CD4-positive, CD25-positive, alpha-beta regulatory T cell (primary cell): ENCODE data around the gene EXOC4. TPM values are rescaled to one million over a fixed set of nuclear protein-coding genes. Genes with fewer than 3 reads are reported as not detected.

Experiments used
- ATAC-seq, 2 donors: fragments of 150-1000 bp; cut with Tn5 transposase; one replicate each; pipeline ENCODE4 v1.10.0; 2021; ENCODE audit warnings: low read depth in 2 of 2, moderate number of reproducible peaks in 2 of 2, moderate library complexity in 1 of 2
- DNase-seq, 3 donors: peaks; one replicate each; pipeline versions ENCODE4 v3.0.0 to v3.0.0-alpha.2; 2012 to 2022; ENCODE audit warnings: mixed read lengths in 1 of 3
- H3K27ac ChIP-seq: one replicate; pipeline ENCODE4 v1.7.0; 2013; ENCODE audit warnings: mild to moderate bottlenecking, low read length; ENCODE audit not compliant: insufficient read depth, poor library complexity, severe bottlenecking
- H3K27me3 ChIP-seq: one replicate; pipeline ENCODE4 v1.7.0; 2013; ENCODE audit warnings: low read length; ENCODE audit not compliant: control insufficient read depth, insufficient read depth
- H3K36me3 ChIP-seq: one replicate; pipeline ENCODE4 v1.7.0; 2013; ENCODE audit warnings: mild to moderate bottlenecking, low read length, moderate library complexity; ENCODE audit not compliant: control insufficient read depth, insufficient read depth
- H3K4me1 ChIP-seq: 2 replicates; pipeline ENCODE4 v1.7.0; 2013; ENCODE audit warnings: mild to moderate bottlenecking, low read length; ENCODE audit not compliant: insufficient read depth, control insufficient read depth, poor library complexity, severe bottlenecking
- H3K4me3 ChIP-seq: one replicate; pipeline ENCODE4 v1.7.0; 2013; ENCODE audit warnings: low read depth, mild to moderate bottlenecking, low read length, moderate library complexity
- H3K9me3 ChIP-seq, 2 experiments: 1 replicate in 1 of 2; 2 replicates in 1 of 2; pipeline ENCODE4 v1.7.0; 2013; ENCODE audit warnings: low read length in 2 of 2, mild to moderate bottlenecking in 1 of 2, moderate library complexity in 1 of 2; ENCODE audit not compliant: control insufficient read depth in 2 of 2
- H3K27ac Mint-ChIP-seq, 3 donors: one replicate each; pipeline ENCODE4 v1.8.0; 2020 to 2022; ENCODE audit warnings: mild to moderate bottlenecking in 3 of 3, mixed read lengths in 3 of 3, moderate library complexity in 2 of 3
- H3K27me3 Mint-ChIP-seq: one replicate; pipeline ENCODE4 v1.8.0; 2022; ENCODE audit warnings: mild to moderate bottlenecking, mixed read lengths
- H3K36me3 Mint-ChIP-seq: one replicate; pipeline ENCODE4 v1.8.0; 2020; ENCODE audit warnings: mixed read lengths
- H3K4me1 Mint-ChIP-seq, 4 donors: one replicate each; pipeline ENCODE4 v1.8.0; 2020 to 2022; ENCODE audit warnings: mixed read lengths in 4 of 4, mild to moderate bottlenecking in 1 of 4
- H3K4me3 Mint-ChIP-seq, 4 donors: one replicate each; pipeline ENCODE4 v1.8.0; 2020 to 2022; ENCODE audit warnings: mild to moderate bottlenecking in 4 of 4, mixed read lengths in 4 of 4, moderate library complexity in 3 of 4
- H3K9me3 Mint-ChIP-seq, 7 donors: one replicate each; pipeline ENCODE4 v1.8.0; 2020 to 2022; ENCODE audit warnings: mixed read lengths in 7 of 7, mild to moderate bottlenecking in 3 of 7, moderate library complexity in 2 of 7
- polyA plus RNA-seq, 4 donors: library from polyadenylated mRNA; unstranded; fragments of 300-500 nt; fragmentation: Illumina TruSeq; gene quantifications; one replicate each; pipeline ENCODE4 v1.2.3, GENCODE V29; 2021
- total RNA-seq: library from RNA; stranded (reverse); gene quantifications from one replicate; pipeline ENCODE4 v1.2.3, GENCODE V29; 2022

The EXOC4 gene
- total and polyA plus RNA-seq, 5 donors from 2014 or later, result 39.1 to 118 (median 52.2) TPM

DNA sequence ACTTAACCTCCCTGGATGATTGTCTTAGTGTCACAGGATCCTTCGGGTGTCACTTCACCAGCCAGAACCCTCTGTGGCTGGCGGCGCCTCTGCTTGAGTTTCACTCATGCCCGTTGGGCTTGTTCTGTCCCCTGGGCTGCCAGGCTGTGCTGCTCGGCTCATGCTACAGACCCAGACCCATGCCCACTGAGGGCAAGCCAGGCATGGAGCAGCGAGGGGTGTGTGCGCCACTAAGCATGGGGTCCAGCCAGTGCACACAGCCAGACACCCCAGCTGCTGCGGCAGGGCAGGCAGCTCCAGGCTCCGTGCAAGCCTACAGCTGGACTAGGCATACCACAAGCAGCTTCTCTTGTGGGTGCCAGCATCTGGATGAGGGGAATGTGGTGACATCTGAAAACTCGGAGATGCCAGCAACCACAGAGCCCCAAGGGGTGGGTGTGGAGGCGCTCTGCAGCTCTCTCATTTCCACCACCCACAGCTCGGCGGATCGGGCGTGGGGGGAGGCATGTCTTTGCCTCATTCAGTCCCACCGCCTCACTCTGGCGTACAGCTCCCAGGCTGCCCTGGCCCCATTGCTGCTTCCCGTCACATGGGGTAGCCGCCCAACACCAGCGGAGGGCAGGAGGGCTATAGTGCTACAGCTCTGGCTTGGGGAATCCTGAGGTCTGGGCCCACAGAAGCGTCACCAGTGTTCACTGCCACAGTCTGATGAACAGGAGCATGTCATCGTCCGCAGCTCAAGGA, 604.7 kb downstream of the EXOC4 start:
- Mint-ChIP-seq H3K4me1 (peaks cover 0 to 9% (median 5%) of the 10 kb centered on the region in 4 donors), H3K27ac (no peak overlapping the region), H3K9me3 (no peaks in the 10 kb centered on the region), H3K4me3 (no peak overlapping the region), H3K36me3 (peaks cover 14% of the 10 kb centered on the region), H3K27me3 (no peaks in the 10 kb centered on the region)
- DNase-seq, result no peak
- H3K27ac ChIP-seq, result no peak overlapping the region
- no peaks in the 10 kb centered on the region for H3K36me3 ChIP-seq
- no peaks in the 10 kb centered on the region for H3K27me3 ChIP-seq
- no peaks in the 10 kb centered on the region for H3K9me3 ChIP-seq
- ATAC-seq, result no peak
- H3K4me1 ChIP-seq, result no peaks in the 10 kb centered on the region
- no peak overlapping the region for H3K4me3 ChIP-seq

DNA sequence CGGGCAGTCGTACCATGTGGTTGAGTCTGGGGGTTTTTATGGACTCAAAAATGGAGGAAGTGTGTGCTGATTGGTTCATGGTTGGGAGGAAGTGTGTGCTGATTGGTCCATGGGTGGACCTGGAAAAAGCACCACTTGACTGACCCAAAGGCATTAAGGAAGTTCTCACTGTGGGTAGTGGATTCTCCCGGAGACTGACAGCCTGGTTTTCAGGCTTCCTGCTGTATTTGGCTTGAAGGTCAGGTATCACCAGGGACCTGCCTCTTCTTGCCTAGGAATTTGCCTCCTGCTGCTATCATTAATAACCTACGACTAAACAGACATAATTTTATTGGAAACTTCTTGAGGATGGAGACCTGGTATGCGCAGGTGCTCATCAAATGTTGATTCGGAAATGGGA, 605.4 kb downstream of the EXOC4 start:
- Mint-ChIP-seq H3K9me3 (no peaks in the 10 kb centered on the region), H3K27me3 (no peaks in the 10 kb centered on the region), H3K27ac (no peak overlapping the region), H3K36me3 (peaks cover 14% of the 10 kb centered on the region), H3K4me3 (no peak overlapping the region), H3K4me1 (peaks cover 0 to 8% (median 5%) of the 10 kb centered on the region in 4 donors)
- ATAC-seq (no peak), DNase-seq (no peak)
- H3K4me1 ChIP-seq, result no peaks in the 10 kb centered on the region
- no peaks in the 10 kb centered on the region for H3K9me3 ChIP-seq
- no peak overlapping the region for H3K27ac ChIP-seq
- H3K4me3 ChIP-seq, result no peak overlapping the region
- no peaks in the 10 kb centered on the region for H3K27me3 ChIP-seq
- no peaks in the 10 kb centered on the region for H3K36me3 ChIP-seq

DNA sequence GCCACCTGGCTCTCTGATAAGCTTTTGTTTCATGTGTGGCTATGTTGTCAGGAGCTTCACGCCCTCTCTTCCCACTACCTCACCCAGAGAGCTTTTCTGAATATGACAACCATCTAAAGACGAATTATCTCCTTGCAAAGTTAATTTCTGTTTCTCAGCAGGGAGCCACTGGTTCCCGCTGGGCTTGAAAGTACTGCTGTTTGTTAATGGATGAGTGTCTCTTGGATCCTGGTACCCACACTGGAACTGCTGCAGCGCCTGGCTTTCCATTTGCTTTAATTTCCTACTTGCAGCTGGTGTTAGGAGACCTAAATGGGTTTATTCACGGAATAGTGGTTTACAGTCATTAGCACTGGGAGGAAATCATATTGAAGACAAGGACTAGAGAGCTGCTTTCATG, 606.4 kb downstream of the EXOC4 start:
- Mint-ChIP-seq H3K4me3 (no peak overlapping the region), H3K4me1 (peaks cover 0 to 9% (median 4%) of the 10 kb centered on the region in 4 donors), H3K9me3 (no peaks in the 10 kb centered on the region), H3K36me3 (peaks cover 14% of the 10 kb centered on the region), H3K27ac (no peak overlapping the region), H3K27me3 (no peaks in the 10 kb centered on the region)
- H3K27ac ChIP-seq, result no peak overlapping the region
- H3K4me3 ChIP-seq, result no peak overlapping the region
- no peaks in the 10 kb centered on the region for H3K9me3 ChIP-seq
- DNase-seq (no peak), ATAC-seq (no peak)
- no peaks in the 10 kb centered on the region for H3K36me3 ChIP-seq
- H3K27me3 ChIP-seq, result no peaks in the 10 kb centered on the region
- no peaks in the 10 kb centered on the region for H3K4me1 ChIP-seq

DNA sequence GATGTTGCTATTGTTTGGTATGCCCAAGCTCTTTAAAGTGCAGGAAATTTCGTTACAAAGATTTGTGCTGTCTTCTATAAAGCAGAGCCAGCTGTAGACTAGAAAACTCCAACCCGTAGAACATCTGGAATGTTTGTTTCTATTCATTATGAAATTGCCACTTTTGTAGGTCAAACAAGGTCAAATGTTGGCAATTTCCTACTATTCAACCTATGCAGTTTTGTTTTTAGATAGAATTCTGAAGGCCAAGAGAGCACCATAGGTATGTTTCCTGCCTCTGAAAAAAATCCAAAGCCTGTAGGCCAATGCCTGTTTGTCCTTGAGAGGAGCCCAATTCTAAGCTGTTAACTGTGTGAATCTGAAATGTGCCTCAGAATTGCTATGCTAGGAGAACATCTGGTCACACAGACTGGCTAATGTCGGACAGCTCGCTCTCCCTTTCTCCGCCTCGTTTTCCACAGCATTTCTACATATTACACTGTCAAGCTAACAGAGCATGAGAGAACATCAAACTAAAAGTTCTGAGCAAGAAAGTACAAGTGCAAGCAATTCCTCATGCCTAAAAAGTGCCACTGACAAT, 607.1 kb downstream of the EXOC4 start:
- no peak for ATAC-seq
- no peaks in the 10 kb centered on the region for H3K9me3 Mint-ChIP-seq

DNA sequence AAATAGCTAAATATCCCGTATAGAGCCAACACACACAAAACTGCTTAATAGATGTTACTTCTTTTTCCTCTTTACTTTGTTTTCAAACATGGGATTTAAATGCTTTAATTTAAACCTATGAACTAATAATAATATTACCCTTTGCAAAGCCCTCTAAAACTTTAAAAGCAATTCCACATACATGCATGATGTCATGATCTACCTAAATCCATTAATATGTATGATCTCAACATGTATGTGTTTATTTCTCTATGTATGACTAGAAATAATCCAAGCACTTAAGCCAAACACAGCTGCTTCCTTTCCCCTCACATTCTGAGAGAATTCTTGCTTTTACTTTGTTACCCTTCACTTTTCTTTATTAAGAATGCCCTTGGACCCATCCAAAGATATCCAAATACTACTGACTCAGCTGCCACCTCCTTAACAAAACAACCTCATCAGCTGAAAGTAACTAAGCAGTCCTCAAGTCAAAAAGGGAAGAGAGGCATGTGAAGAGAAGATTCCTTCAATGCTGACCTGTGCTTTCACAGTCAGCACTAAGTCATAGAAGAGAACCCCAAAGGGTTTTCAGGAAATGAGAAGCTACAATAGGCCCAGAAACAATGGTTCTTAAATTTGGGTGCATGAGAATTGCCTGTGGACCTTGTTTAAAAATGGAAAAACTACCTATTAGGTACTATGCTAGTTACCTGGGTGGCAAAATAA, 607.9 kb downstream of the EXOC4 start:
- ATAC-seq, result no peak
- no peak overlapping the region for H3K27ac Mint-ChIP-seq

More for the DNA sequence above, 607.1 kb downstream of the EXOC4 start:
- Histone ChIP-seq H3K9me3 (no peaks in the 10 kb centered on the region), H3K4me3 (no peak overlapping the region), H3K36me3 (no peaks in the 10 kb centered on the region), H3K27ac (no peak overlapping the region), H3K4me1 (no peaks in the 10 kb centered on the region), H3K27me3 (no peaks in the 10 kb centered on the region)
- no peak overlapping the region for H3K4me3 Mint-ChIP-seq
- DNase-seq, result no peak
- H3K27ac Mint-ChIP-seq, result no peak overlapping the region
- peaks cover 0 to 12% (median 4%) of the 10 kb centered on the region in 4 donors for H3K4me1 Mint-ChIP-seq
- H3K36me3 Mint-ChIP-seq, result peaks cover 14% of the 10 kb centered on the region
- H3K27me3 Mint-ChIP-seq, result no peaks in the 10 kb centered on the region

DNA sequence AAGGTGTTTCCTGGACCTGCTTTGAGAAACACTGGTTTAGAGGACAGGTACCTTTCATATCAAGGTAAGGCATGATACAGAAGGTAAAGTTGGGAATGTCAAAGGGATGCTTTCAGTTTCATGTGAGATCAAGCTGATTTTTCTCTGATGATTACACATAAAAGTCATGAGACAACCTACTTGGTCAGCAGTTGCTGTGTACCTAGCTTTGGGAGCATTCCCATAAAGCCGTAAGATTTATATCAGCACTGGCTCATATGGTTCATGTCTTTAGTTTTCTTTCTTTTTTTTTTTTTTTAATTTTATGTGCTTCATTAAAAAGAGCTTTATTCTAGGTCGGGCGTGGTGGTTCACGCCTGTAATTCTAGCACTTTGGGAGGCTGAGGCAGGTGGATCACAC, 609.0 kb downstream of the EXOC4 start:
- DNase-seq, result no peak
- no peak overlapping the region for H3K27ac ChIP-seq
- Mint-ChIP-seq H3K36me3 (peaks cover 14% of the 10 kb centered on the region), H3K27me3 (no peaks in the 10 kb centered on the region), H3K4me3 (no peak overlapping the region), H3K27ac (no peak overlapping the region), H3K4me1 (peaks cover 0 to 12% (median 6%) of the 10 kb centered on the region in 4 donors), H3K9me3 (no peaks in the 10 kb centered on the region)
- no peaks in the 10 kb centered on the region for H3K27me3 ChIP-seq
- no peaks in the 10 kb centered on the region for H3K9me3 ChIP-seq
- no peaks in the 10 kb centered on the region for H3K36me3 ChIP-seq
- no peak for ATAC-seq
- no peaks in the 10 kb centered on the region for H3K4me1 ChIP-seq
- no peak overlapping the region for H3K4me3 ChIP-seq

More for the DNA sequence above, 607.9 kb downstream of the EXOC4 start:
- H3K27ac ChIP-seq, result no peak overlapping the region
- peaks cover 14% of the 10 kb centered on the region for H3K36me3 Mint-ChIP-seq
- H3K4me3 ChIP-seq, result no peak overlapping the region
- H3K4me3 Mint-ChIP-seq, result no peak overlapping the region
- H3K9me3 ChIP-seq, result no peaks in the 10 kb centered on the region
- DNase-seq, result no peak
- H3K27me3 Mint-ChIP-seq, result no peaks in the 10 kb centered on the region
- no peaks in the 10 kb centered on the region for H3K36me3 ChIP-seq
- no peaks in the 10 kb centered on the region for H3K4me1 ChIP-seq
- no peaks in the 10 kb centered on the region for H3K9me3 Mint-ChIP-seq
- peaks cover 0 to 12% (median 6%) of the 10 kb centered on the region in 4 donors for H3K4me1 Mint-ChIP-seq
- no peaks in the 10 kb centered on the region for H3K27me3 ChIP-seq

DNA sequence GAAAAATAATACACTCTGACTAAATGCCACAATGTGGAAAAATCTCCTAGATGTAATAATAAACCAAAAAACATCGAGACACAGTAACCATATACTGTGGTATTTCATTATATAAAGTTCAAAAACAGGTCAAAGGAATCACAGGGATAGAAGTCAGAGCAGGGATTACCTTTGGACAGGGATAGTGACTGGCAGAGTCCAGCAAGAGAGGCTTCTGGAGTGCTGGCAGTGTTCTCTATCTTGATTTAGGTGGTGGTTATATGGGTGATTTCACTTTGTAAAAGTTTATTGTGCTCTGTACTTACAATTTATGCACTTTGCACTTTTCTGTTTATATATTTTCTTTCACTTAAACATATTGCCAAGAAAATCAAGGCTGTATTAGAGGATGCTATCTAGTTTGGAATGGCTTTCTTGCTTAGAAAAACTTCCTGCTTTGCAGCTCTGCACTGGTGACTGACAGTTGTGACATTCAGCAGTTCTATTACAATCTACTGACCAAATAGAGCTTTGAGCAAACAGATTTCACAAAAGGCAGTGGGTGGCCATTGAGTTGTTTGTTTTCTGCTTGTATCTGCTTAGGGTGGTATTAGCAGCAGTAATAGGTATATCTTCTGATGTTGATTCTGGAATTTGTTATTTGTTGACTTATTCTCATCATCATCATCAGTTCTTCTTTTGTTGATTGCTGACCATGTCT, 610.6 kb downstream of the EXOC4 start:
- Histone ChIP-seq H3K4me3 (no peak overlapping the region), H3K27me3 (no peaks in the 10 kb centered on the region), H3K4me1 (no peaks in the 10 kb centered on the region), H3K27ac (no peak overlapping the region), H3K36me3 (no peaks in the 10 kb centered on the region), H3K9me3 (no peaks in the 10 kb centered on the region)
- no peaks in the 10 kb centered on the region for H3K27me3 Mint-ChIP-seq
- H3K4me1 Mint-ChIP-seq, result peaks cover 0 to 14% (median 6%) of the 10 kb centered on the region in 4 donors
- H3K4me3 Mint-ChIP-seq, result no peak overlapping the region
- peaks cover 9% of the 10 kb centered on the region for H3K36me3 Mint-ChIP-seq
- DNase-seq, result no peak
- H3K9me3 Mint-ChIP-seq, result no peaks in the 10 kb centered on the region
- no peak overlapping the region for H3K27ac Mint-ChIP-seq
- ATAC-seq, result no peak
